Dendritic cell treated with granulocyte-macrophage colony-stimulating factor and Interleukin-4, amounts not matched to agents 40 ng/mL and 50 ng/mL, for 4 days (primary cell): ENCODE results near the gene ABHD12.

ENCODE experiments used
- H3K27ac Mint-ChIP-seq: one replicate; pipeline ENCODE4 v1.8.0; 2022; ENCODE audit warnings: mild to moderate bottlenecking, mixed read lengths
- H3K27me3 Mint-ChIP-seq: one replicate; pipeline ENCODE4 v1.8.0; 2022; ENCODE audit warnings: mild to moderate bottlenecking, mixed read lengths
- H3K36me3 Mint-ChIP-seq: one replicate; pipeline ENCODE4 v1.8.0; 2022; ENCODE audit warnings: low read depth, mixed read lengths
- H3K4me1 Mint-ChIP-seq: one replicate; pipeline ENCODE4 v1.8.0; 2022; ENCODE audit warnings: low read depth, mixed read lengths
- H3K4me3 Mint-ChIP-seq: one replicate; pipeline ENCODE4 v1.8.0; 2022; ENCODE audit warnings: mild to moderate bottlenecking, moderate library complexity, mixed read lengths
- H3K9me3 Mint-ChIP-seq: one replicate; pipeline ENCODE4 v1.8.0; 2022; ENCODE audit warnings: mixed read lengths
- intact Hi-C: fragments of 100-400 bp; cut with micrococcal nuclease; formaldehyde crosslinking; loops from one replicate; pipeline ENCODE4 v1.15.0; 2022

The ABHD12 gene

GRCh38 chr20:25308671-25309394, 81.8 kb downstream of the ABHD12 start:
- peaks cover 58% of the 10 kb centered on the region for H3K36me3 Mint-ChIP-seq
- H3K4me3 Mint-ChIP-seq, result peak overlapping the region; percentile 7
- no peaks in the 10 kb centered on the region for H3K27me3 Mint-ChIP-seq
- H3K9me3 Mint-ChIP-seq, result no peaks in the 10 kb centered on the region
- peak overlapping the region; percentile 96 for H3K27ac Mint-ChIP-seq
- intact Hi-C loops, result no loop called here
- H3K4me1 Mint-ChIP-seq, result peaks cover 63% of the 10 kb centered on the region

GRCh38 chr20:25308083-25308491, 82.5 kb downstream of the ABHD12 start:
- intact Hi-C loops, result no loop called here
- Mint-ChIP-seq H3K4me1 (peaks cover 63% of the 10 kb centered on the region), H3K27ac (peak overlapping the region; percentile 96)

GRCh38 chr20:25306991-25307903, 83.4 kb downstream of the ABHD12 start:
- H3K4me1 Mint-ChIP-seq, result peaks cover 61% of the 10 kb centered on the region
- no peaks in the 10 kb centered on the region for H3K27me3 Mint-ChIP-seq
- no peak overlapping the region for H3K4me3 Mint-ChIP-seq
- H3K27ac Mint-ChIP-seq, result peak overlapping the region; percentile 76
- intact Hi-C loops, result no loop called here
- H3K9me3 Mint-ChIP-seq, result no peaks in the 10 kb centered on the region
- peaks cover 69% of the 10 kb centered on the region for H3K36me3 Mint-ChIP-seq

More at GRCh38 chr20:25308083-25308491, 82.5 kb downstream of the ABHD12 start:
- H3K4me3 Mint-ChIP-seq, result no peak overlapping the region
- H3K36me3 Mint-ChIP-seq, result peaks cover 63% of the 10 kb centered on the region
- H3K9me3 Mint-ChIP-seq, result no peaks in the 10 kb centered on the region
- H3K27me3 Mint-ChIP-seq, result no peaks in the 10 kb centered on the region

- intact Hi-C loops, result no loop called here
These were observed 86.5 kb downstream of the ABHD12 start for GRCh38 chr20:25304025-25304549.

GRCh38 chr20:25303292-25304024, 87.2 kb downstream of the ABHD12 start:
- intact Hi-C loops, result no loop called here
- Mint-ChIP-seq H3K9me3 (no peaks in the 10 kb centered on the region), H3K27ac (peak overlapping the region; percentile 56), H3K4me3 (no peak overlapping the region), H3K4me1 (peaks cover 53% of the 10 kb centered on the region), H3K36me3 (peaks cover 91% of the 10 kb centered on the region), H3K27me3 (no peaks in the 10 kb centered on the region)

More at GRCh38 chr20:25304025-25304549, 86.5 kb downstream of the ABHD12 start:
- H3K27ac Mint-ChIP-seq, result no peak overlapping the region
- peaks cover 55% of the 10 kb centered on the region for H3K4me1 Mint-ChIP-seq
- H3K9me3 Mint-ChIP-seq, result no peaks in the 10 kb centered on the region
- H3K27me3 Mint-ChIP-seq, result no peaks in the 10 kb centered on the region
- H3K4me3 Mint-ChIP-seq, result no peak overlapping the region
- peaks cover 91% of the 10 kb centered on the region for H3K36me3 Mint-ChIP-seq

GRCh38 chr20:25302596-25302995, 88.0 kb downstream of the ABHD12 start:
- Mint-ChIP-seq H3K4me1 (peaks cover 55% of the 10 kb centered on the region), H3K27ac (peak overlapping the region; percentile 66), H3K36me3 (peaks cover 92% of the 10 kb centered on the region), H3K4me3 (no peak overlapping the region), H3K9me3 (no peaks in the 10 kb centered on the region), H3K27me3 (no peaks in the 10 kb centered on the region)
- intact Hi-C loops, result no loop called here

- Mint-ChIP-seq H3K27me3 (no peaks in the 10 kb centered on the region), H3K4me3 (no peak overlapping the region), H3K27ac (peak overlapping the region; percentile 66), H3K4me1 (peaks cover 56% of the 10 kb centered on the region), H3K36me3 (peaks cover 92% of the 10 kb centered on the region), H3K9me3 (no peaks in the 10 kb centered on the region)
- intact Hi-C loops, result no loop called here
These were observed 89.2 kb downstream of the ABHD12 start for GRCh38 chr20:25301357-25301920.

GRCh38 chr20:25300496-25301170, 90.0 kb downstream of the ABHD12 start:
- Mint-ChIP-seq H3K4me3 (no peak overlapping the region), H3K27ac (peak overlapping the region; percentile 41), H3K9me3 (no peaks in the 10 kb centered on the region), H3K4me1 (peaks cover 59% of the 10 kb centered on the region), H3K27me3 (no peaks in the 10 kb centered on the region), H3K36me3 (peaks cover 94% of the 10 kb centered on the region)
- intact Hi-C loops, result no loop called here

- Mint-ChIP-seq H3K27me3 (no peaks in the 10 kb centered on the region), H3K36me3 (peaks cover 100% of the 10 kb centered on the region), H3K4me3 (no peak overlapping the region), H3K4me1 (peaks cover 67% of the 10 kb centered on the region), H3K9me3 (no peaks in the 10 kb centered on the region), H3K27ac (peak overlapping the region; percentile 41)
- intact Hi-C loops, result loop anchor here (10.0 kb wide), 1 partner anchor 305 kb away; the partner anchor contains the start of gene APMAP
These were observed 90.8 kb downstream of the ABHD12 start for GRCh38 chr20:25299806-25300205.

GRCh38 chr20:25297141-25297905, 93.3 kb downstream of the ABHD12 start:
- intact Hi-C loops, result loop anchor here (10.0 kb wide), 1 partner anchor 303 kb away; the partner anchor contains the start of gene APMAP
- no peak overlapping the region for H3K4me3 Mint-ChIP-seq
- peaks cover 74% of the 10 kb centered on the region for H3K4me1 Mint-ChIP-seq
- H3K27me3 Mint-ChIP-seq, result no peaks in the 10 kb centered on the region
- H3K9me3 Mint-ChIP-seq, result no peaks in the 10 kb centered on the region
- peaks cover 100% of the 10 kb centered on the region for H3K36me3 Mint-ChIP-seq
- H3K27ac Mint-ChIP-seq, result peak overlapping the region; percentile 85

GRCh38 chr20:25296094-25297093, 94.2 kb downstream of the ABHD12 start:
- Mint-ChIP-seq H3K27ac (peak overlapping the region; percentile 85), H3K4me1 (peaks cover 64% of the 10 kb centered on the region), H3K36me3 (peaks cover 100% of the 10 kb centered on the region), H3K9me3 (no peaks in the 10 kb centered on the region), H3K4me3 (no peak overlapping the region), H3K27me3 (no peaks in the 10 kb centered on the region)
- intact Hi-C loops, result loop anchor here (10.0 kb wide), 1 partner anchor 302 kb away; the partner anchor contains the start of gene APMAP
